ENCODE data around the gene MDH1.

- TF ChIP-seq CTCF (IDR thresholded peaks at IDR 0.05; ENCODE audit: low read length): no peak
- no peak for TF ChIP-seq EZH2 (IDR thresholded peaks at IDR 0.05; ENCODE audit: borderline replicate concordance, low read length)
These were observed 5.9 kb upstream of the MDH1 start for GRCh38 chr2:63582873-63583272.

Measured in OCI-LY1 (cell line).